ENCODE data around the gene PHLDA2. TPM values are rescaled to one million over a fixed set of nuclear protein-coding genes. Genes with fewer than 3 reads are reported as not detected.

The PHLDA2 gene
- total RNA-seq (2014; rRNA removed; shearing (Covaris generic)), result 5.1 and 13.1 TPM in 2 replicates

GRCh38 chr11:2928605-2929530 lies at the start of gene PHLDA2:
Gene PHLDA2 (minus strand): TSS chr11:2929420. CDS start chr11:2929364, 56 bp downstream.
- peak; percentile 97 for DNase-seq
- peaks cover 27% of the 10 kb centered on the region for H3K27me3 ChIP-seq (ENCODE audit: control insufficient read depth, insufficient read depth, low read length)

DNA sequence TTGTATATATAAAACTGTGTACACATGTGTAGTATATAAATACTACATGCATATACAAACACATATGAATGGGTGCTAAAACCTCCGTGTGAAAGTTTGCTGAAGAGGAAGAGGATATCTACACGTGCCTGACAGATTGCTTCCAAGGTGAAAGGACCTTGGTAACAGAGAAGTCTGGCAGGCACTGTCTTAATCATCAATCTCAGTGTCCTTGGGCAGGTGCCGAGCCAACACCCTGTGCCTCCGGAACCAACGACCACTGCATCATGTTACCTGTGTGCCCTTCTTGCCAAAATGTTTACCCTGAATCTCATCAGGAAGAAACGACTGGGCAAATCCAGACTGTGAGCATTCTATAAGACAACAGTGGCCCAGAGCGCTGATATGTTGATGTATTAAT lies 47.9 kb upstream of the PHLDA2 start:
- no peak for DNase-seq
- H3K36me3 ChIP-seq (replicated peaks; ENCODE audit: control insufficient read depth, insufficient read depth, low read length), result peaks cover 35% of the 10 kb centered on the region
- H3K4me3 ChIP-seq (ENCODE audit: insufficient read depth, low read depth, low read length), result no peak overlapping the region
- no peaks in the 10 kb centered on the region for H3K27me3 ChIP-seq (ENCODE audit: control insufficient read depth, insufficient read depth, low read length)

More at GRCh38 chr11:2928605-2929530, at the start of gene PHLDA2:
- Histone ChIP-seq H3K36me3 (replicated peaks; ENCODE audit: control insufficient read depth, insufficient read depth, low read length) (no peaks in the 10 kb centered on the region), H3K4me3 (ENCODE audit: insufficient read depth, low read depth, low read length) (peak within 1 kb of the TSS; percentile 68)

GRCh38 chr11:2976294-2977063 lies 47.3 kb upstream of the PHLDA2 start:
- no peak for DNase-seq
- Histone ChIP-seq H3K36me3 (replicated peaks; ENCODE audit: control insufficient read depth, insufficient read depth, low read length) (peaks cover 39% of the 10 kb centered on the region), H3K4me3 (ENCODE audit: insufficient read depth, low read depth, low read length) (no peak overlapping the region), H3K27me3 (ENCODE audit: control insufficient read depth, insufficient read depth, low read length) (no peaks in the 10 kb centered on the region)

GRCh38 chr11:2975594-2975993 lies 46.4 kb upstream of the PHLDA2 start:
- peak; percentile 51 for DNase-seq

GRCh38 chr11:2974272-2974671 lies 45.1 kb upstream of the PHLDA2 start:
- H3K36me3 ChIP-seq (replicated peaks; ENCODE audit: control insufficient read depth, insufficient read depth, low read length), result peaks cover 55% of the 10 kb centered on the region
- no peak overlapping the region for H3K4me3 ChIP-seq (ENCODE audit: insufficient read depth, low read depth, low read length)
- no peaks in the 10 kb centered on the region for H3K27me3 ChIP-seq (ENCODE audit: control insufficient read depth, insufficient read depth, low read length)
- DNase-seq, result no peak

More at GRCh38 chr11:2975594-2975993, 46.4 kb upstream of the PHLDA2 start:
- Histone ChIP-seq H3K27me3 (ENCODE audit: control insufficient read depth, insufficient read depth, low read length) (no peaks in the 10 kb centered on the region), H3K36me3 (replicated peaks; ENCODE audit: control insufficient read depth, insufficient read depth, low read length) (peaks cover 43% of the 10 kb centered on the region), H3K4me3 (ENCODE audit: insufficient read depth, low read depth, low read length) (no peak overlapping the region)

DNA sequence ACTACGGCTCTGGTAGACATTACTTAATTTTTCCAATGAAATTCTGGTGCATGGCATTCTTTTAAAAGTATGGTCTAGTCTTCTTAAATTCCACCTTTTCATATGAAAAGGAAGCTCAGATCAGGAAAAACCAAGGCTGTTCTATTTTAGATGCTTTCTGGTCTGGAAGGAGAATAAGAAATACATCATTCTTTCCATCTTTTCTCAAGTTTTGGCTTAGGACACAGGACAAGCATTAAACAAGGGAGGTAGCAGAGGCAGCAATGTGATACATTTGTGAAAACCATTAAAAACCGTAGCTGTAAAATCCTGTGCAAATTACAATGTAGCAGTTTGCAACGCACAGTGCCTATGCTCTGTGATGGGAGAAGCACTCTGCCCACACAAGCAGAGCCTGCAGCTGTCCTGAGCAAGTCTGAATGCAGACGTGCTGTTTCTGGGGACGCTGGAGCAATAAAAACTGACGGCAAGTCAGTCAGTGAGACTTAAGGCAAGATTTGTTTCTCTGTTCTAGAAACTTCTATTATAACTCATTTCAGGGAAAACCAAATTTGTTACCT lies 39.2 kb upstream of the PHLDA2 start:
- H3K4me3 ChIP-seq (ENCODE audit: insufficient read depth, low read depth, low read length), result no peak overlapping the region
- DNase-seq, result no peak
- peaks cover 54% of the 10 kb centered on the region for H3K36me3 ChIP-seq (replicated peaks; ENCODE audit: control insufficient read depth, insufficient read depth, low read length)
- no peaks in the 10 kb centered on the region for H3K27me3 ChIP-seq (ENCODE audit: control insufficient read depth, insufficient read depth, low read length)

GRCh38 chr11:2964782-2965181 lies 35.6 kb upstream of the PHLDA2 start:
- Histone ChIP-seq H3K36me3 (replicated peaks; ENCODE audit: control insufficient read depth, insufficient read depth, low read length) (peaks cover 38% of the 10 kb centered on the region), H3K27me3 (ENCODE audit: control insufficient read depth, insufficient read depth, low read length) (no peaks in the 10 kb centered on the region), H3K4me3 (ENCODE audit: insufficient read depth, low read depth, low read length) (no peak overlapping the region)
- DNase-seq, result no peak

DNA sequence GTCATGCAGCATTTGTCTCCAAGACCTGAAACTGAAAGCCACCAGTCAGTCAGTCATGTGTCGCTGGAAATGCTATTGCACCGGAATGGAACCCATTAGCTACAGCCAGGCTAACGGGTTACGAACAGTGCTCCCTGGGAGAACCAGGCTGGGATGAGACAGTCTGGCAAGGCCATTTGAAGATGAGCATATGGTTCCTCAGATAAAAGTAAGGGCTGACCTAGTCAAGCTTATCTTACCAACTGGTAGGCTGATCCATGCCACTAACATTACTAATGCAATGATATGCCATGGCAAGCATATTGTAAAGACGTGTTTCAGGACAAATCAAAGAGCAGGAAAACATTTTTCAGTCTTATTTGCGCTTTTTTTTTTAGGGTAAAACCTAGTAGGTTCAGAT lies 34.5 kb upstream of the PHLDA2 start:
- Histone ChIP-seq H3K36me3 (replicated peaks; ENCODE audit: control insufficient read depth, insufficient read depth, low read length) (peaks cover 40% of the 10 kb centered on the region), H3K4me3 (ENCODE audit: insufficient read depth, low read depth, low read length) (no peak overlapping the region), H3K27me3 (ENCODE audit: control insufficient read depth, insufficient read depth, low read length) (no peaks in the 10 kb centered on the region)
- no peak for DNase-seq

DNA sequence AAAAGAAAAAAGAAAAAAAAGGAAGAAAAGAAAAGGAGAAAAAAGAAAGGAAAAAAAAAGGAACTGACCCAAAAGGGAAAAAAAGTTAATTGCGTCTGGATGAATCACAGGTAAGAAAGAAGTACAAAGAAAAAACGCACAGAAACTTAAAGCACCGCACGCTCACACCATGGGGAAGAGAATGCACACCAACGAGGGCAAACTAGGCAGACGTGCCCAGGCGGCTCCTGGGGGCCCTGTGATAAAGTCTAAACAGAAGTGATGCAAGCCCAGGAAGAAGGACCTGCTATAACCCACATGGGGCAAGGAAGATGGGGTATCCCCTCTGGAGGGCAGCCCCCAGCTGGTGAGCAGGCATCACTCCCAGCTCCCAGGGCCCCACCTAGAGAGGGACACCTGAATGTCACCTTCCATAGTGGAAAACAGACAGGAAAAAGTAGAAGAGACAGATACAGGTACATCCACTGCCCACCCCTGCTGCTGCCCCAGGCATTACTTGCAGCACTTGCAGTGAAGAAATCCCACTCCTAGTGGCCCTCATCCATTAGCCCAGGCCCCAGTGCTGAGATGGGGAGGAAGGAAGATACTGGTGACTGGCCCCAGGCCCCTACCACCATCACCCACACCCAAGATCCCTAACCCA lies 34.0 kb upstream of the PHLDA2 start:
- no peaks in the 10 kb centered on the region for H3K27me3 ChIP-seq (ENCODE audit: control insufficient read depth, insufficient read depth, low read length)
- H3K36me3 ChIP-seq (replicated peaks; ENCODE audit: control insufficient read depth, insufficient read depth, low read length), result peaks cover 40% of the 10 kb centered on the region
- DNase-seq, result no peak
- H3K4me3 ChIP-seq (ENCODE audit: insufficient read depth, low read depth, low read length), result no peak overlapping the region

DNA sequence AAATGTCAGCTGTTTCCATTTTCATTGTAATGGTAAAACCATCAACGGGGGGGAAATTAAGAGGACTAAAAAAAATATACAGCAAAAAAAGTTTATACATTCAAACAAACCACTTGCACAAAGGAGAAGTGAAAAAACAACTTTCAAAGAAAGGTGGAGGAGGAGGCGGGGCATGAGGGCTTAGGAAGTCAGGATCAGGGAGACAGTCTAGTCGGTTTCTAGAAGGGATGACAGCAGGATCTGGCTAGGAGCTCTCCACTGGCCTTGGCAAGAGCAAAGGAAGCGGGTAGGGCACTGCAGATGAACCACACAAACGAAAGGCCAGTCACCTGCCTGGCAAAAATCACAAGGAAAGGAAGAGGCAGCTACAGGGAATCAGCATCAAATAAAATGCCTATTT lies 31.9 kb upstream of the PHLDA2 start:
- peak; percentile 40 for DNase-seq

DNA sequence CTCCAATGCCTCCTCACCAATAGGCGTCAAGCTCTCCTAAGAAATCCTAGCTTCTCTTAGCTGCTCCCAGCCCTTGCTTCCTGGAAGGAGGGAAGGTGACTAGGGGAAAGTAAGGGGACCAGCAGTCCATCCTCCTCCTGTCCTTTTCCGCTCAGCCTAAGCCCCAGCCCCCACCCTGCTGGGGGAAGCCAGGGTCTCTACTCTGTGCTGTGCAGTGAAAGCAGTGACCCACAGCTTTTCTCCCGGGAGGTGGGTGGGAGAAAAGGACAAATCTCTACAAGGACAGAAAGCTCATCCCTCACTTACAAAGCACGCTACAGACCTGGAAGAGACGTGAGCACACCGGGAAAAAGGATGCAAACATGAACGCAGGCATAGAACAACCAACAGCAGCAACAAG lies 30.9 kb upstream of the PHLDA2 start:
- peaks cover 43% of the 10 kb centered on the region for H3K36me3 ChIP-seq (replicated peaks; ENCODE audit: control insufficient read depth, insufficient read depth, low read length)
- no peak for DNase-seq
- no peaks in the 10 kb centered on the region for H3K27me3 ChIP-seq (ENCODE audit: control insufficient read depth, insufficient read depth, low read length)
- no peak overlapping the region for H3K4me3 ChIP-seq (ENCODE audit: insufficient read depth, low read depth, low read length)

More for the DNA sequence above, 31.9 kb upstream of the PHLDA2 start:
- H3K27me3 ChIP-seq (ENCODE audit: control insufficient read depth, insufficient read depth, low read length), result no peaks in the 10 kb centered on the region
- H3K4me3 ChIP-seq (ENCODE audit: insufficient read depth, low read depth, low read length), result no peak overlapping the region
- peaks cover 40% of the 10 kb centered on the region for H3K36me3 ChIP-seq (replicated peaks; ENCODE audit: control insufficient read depth, insufficient read depth, low read length)

- H3K27me3 ChIP-seq (ENCODE audit: control insufficient read depth, insufficient read depth, low read length), result no peaks in the 10 kb centered on the region
- H3K4me3 ChIP-seq (ENCODE audit: insufficient read depth, low read depth, low read length), result no peak overlapping the region
- peaks cover 47% of the 10 kb centered on the region for H3K36me3 ChIP-seq (replicated peaks; ENCODE audit: control insufficient read depth, insufficient read depth, low read length)
- DNase-seq, result no peak
These were observed 29.0 kb upstream of the PHLDA2 start for GRCh38 chr11:2958251-2958650.

DNA sequence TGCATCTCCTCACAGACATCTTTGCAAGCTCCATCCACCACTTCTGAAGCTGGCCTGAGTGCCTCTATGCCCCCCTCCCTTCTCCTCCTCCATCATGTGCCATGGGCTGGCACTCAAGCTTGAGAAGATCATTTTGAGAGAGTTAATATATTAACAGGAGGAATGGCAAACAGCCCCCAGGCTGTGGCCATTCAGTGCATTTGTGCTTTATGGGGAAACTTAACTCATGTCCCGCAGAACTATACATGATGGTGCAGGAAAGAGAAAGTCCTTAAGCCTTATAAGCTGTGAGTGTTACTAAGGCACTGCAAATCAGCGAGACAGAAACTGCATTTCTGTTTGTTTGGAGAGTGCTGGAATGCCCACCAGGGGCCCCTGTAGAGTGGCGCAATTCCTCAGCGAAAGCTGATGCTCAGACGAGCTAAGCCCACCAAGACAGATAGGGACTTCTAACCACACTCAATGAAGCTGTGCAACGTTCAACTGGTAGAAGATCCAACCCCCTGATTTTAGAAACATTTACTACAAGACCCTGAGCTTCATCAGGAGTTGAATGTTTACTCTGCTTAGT lies 26.8 kb upstream of the PHLDA2 start:
- peak; percentile 54 for DNase-seq
- no peak overlapping the region for H3K4me3 ChIP-seq (ENCODE audit: insufficient read depth, low read depth, low read length)
- H3K36me3 ChIP-seq (replicated peaks; ENCODE audit: control insufficient read depth, insufficient read depth, low read length), result peaks cover 60% of the 10 kb centered on the region
- H3K27me3 ChIP-seq (ENCODE audit: control insufficient read depth, insufficient read depth, low read length), result no peaks in the 10 kb centered on the region

DNA sequence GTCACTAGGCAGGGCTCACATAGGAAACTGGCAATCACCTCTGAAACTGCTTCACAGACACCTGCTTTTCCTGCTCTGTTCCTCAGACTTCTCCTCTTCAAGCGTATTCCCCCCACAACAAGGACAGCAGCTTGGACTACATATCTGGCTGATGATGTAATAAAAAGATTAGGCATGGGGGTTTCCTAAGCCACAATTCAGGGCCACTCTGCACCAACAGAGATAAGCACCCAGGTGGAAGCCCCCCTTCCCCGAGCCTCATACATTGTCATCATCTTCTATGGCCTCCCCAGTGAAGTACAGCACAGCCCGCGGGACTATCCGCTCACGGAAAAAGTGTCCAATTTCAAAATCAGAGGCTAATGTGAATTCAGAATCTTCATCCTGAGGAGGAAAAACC lies 25.0 kb upstream of the PHLDA2 start:
- Histone ChIP-seq H3K4me3 (ENCODE audit: insufficient read depth, low read depth, low read length) (no peak overlapping the region), H3K36me3 (replicated peaks; ENCODE audit: control insufficient read depth, insufficient read depth, low read length) (peaks cover 63% of the 10 kb centered on the region), H3K27me3 (ENCODE audit: control insufficient read depth, insufficient read depth, low read length) (no peaks in the 10 kb centered on the region)
- DNase-seq, result no peak

All from H7 (cell line).